Activated CD8-positive, alpha-beta T cell treated with anti-CD3 and anti-CD28 coated beads, Interleukin-2, amount 10 ng/mL, durations not matched to agents 7 days and 5 days (primary cell): ENCODE measurements around the gene CEP112. TPM values are rescaled to one million over a fixed set of nuclear protein-coding genes. Genes with fewer than 3 reads are reported as not detected.
"Not testable (repeated sequence)": the region's sequence is repeated elsewhere in the genome, so short reads cannot be mapped to it uniquely, and the experiment has no call there.

Source experiments
- ATAC-seq: fragments of 150-1000 bp; cut with Tn5 transposase; one replicate; pipeline ENCODE4 v1.10.0; 2021; ENCODE audit warnings: moderate library complexity
- CTCF ChIA-PET: fragments of 350-600 bp; sonication (Branson Sonifier 250); formaldehyde crosslinking; loops from one replicate; lab custom pipeline; 2021; ENCODE audit warnings: antibody characterized with exemption; lab: Charles Lee
- POLR2A ChIA-PET: fragments of 350-600 bp; sonication (Branson Sonifier 250); formaldehyde crosslinking; loops from one replicate; lab custom pipeline; 2021; ENCODE audit warnings: antibody characterized with exemption; lab: Charles Lee
- DNase-seq: peaks from one replicate; pipeline ENCODE4 v3.0.0-alpha.2; 2020
- H3K27ac Mint-ChIP-seq: one replicate; pipeline ENCODE4 v1.8.0; 2021; ENCODE audit warnings: mild to moderate bottlenecking, mixed read lengths
- H3K27me3 Mint-ChIP-seq: one replicate; pipeline ENCODE4 v1.8.0; 2021; ENCODE audit warnings: low read depth, mixed read lengths
- H3K36me3 Mint-ChIP-seq: one replicate; pipeline ENCODE4 v1.8.0; 2021; ENCODE audit warnings: low read depth, mixed read lengths
- H3K4me1 Mint-ChIP-seq: one replicate; pipeline ENCODE4 v1.8.0; 2021; ENCODE audit warnings: low read depth, mixed read lengths
- H3K4me3 Mint-ChIP-seq: one replicate; pipeline ENCODE4 v1.8.0; 2021; ENCODE audit warnings: mild to moderate bottlenecking, mixed read lengths
- H3K9me3 Mint-ChIP-seq: one replicate; pipeline ENCODE4 v1.8.0; 2022; ENCODE audit warnings: mixed read lengths; ENCODE audit not compliant: insufficient read depth
- total RNA-seq, 2 experiments: library from RNA; stranded (reverse); gene quantifications; one replicate each; pipeline ENCODE4 v1.2.3, GENCODE V29; 2021

CEP112 gene
- total RNA-seq, 2 experiments from 2014 or later = 2.3 to 2.7 TPM

- Mint-ChIP-seq H3K36me3 (no peaks in the 10 kb centered on the region), H3K4me1 (no peaks in the 10 kb centered on the region), H3K27ac (no peak overlapping the region), H3K27me3 (peaks cover 12% of the 10 kb centered on the region), H3K9me3 (no peaks in the 10 kb centered on the region), H3K4me3 (no peak overlapping the region)
- ATAC-seq = no peak
- POLR2A ChIA-PET = no interaction called here
- CTCF ChIA-PET = no interaction called here
- no peak for DNase-seq
These were observed 19.2 kb downstream of the CEP112 start for GRCh38 chr17:66172691-66173223.

GRCh38 chr17:66172144-66172543, 19.8 kb downstream of the CEP112 start:
- no peaks in the 10 kb centered on the region for H3K4me1 Mint-ChIP-seq
- H3K4me3 Mint-ChIP-seq = no peak overlapping the region
- ChIA-PET POLR2A (no interaction called here), CTCF (no interaction called here)
- no peaks in the 10 kb centered on the region for H3K36me3 Mint-ChIP-seq
- no peaks in the 10 kb centered on the region for H3K9me3 Mint-ChIP-seq
- DNase-seq (no peak), ATAC-seq (no peak)
- no peak overlapping the region for H3K27ac Mint-ChIP-seq
- peaks cover 9% of the 10 kb centered on the region for H3K27me3 Mint-ChIP-seq

GRCh38 chr17:66171692-66172091, 20.2 kb downstream of the CEP112 start:
- DNase-seq (no peak), ATAC-seq (no peak)
- Mint-ChIP-seq H3K27ac (no peak overlapping the region), H3K9me3 (no peaks in the 10 kb centered on the region), H3K4me3 (no peak overlapping the region), H3K4me1 (no peaks in the 10 kb centered on the region), H3K27me3 (peaks cover 9% of the 10 kb centered on the region), H3K36me3 (no peaks in the 10 kb centered on the region)
- ChIA-PET POLR2A (no interaction called here), CTCF (no interaction called here)

- H3K4me3 Mint-ChIP-seq = no peak overlapping the region
- ATAC-seq = no peak
- POLR2A ChIA-PET = no interaction called here
These were observed 20.8 kb downstream of the CEP112 start for GRCh38 chr17:66171172-66171571.

GRCh38 chr17:66169839-66170238, 22.1 kb downstream of the CEP112 start:
- no peak for DNase-seq
- ChIA-PET CTCF (no interaction called here), POLR2A (no interaction called here)
- no peaks in the 10 kb centered on the region for H3K9me3 Mint-ChIP-seq
- peaks cover 6% of the 10 kb centered on the region for H3K27me3 Mint-ChIP-seq
- no peaks in the 10 kb centered on the region for H3K36me3 Mint-ChIP-seq
- ATAC-seq = no peak
- no peak overlapping the region for H3K27ac Mint-ChIP-seq
- H3K4me1 Mint-ChIP-seq = no peaks in the 10 kb centered on the region
- H3K4me3 Mint-ChIP-seq = no peak overlapping the region

More at GRCh38 chr17:66171172-66171571, 20.8 kb downstream of the CEP112 start:
- H3K4me1 Mint-ChIP-seq = no peaks in the 10 kb centered on the region
- no peaks in the 10 kb centered on the region for H3K9me3 Mint-ChIP-seq
- DNase-seq = no peak
- H3K36me3 Mint-ChIP-seq = no peaks in the 10 kb centered on the region
- H3K27ac Mint-ChIP-seq = no peak overlapping the region
- H3K27me3 Mint-ChIP-seq = peaks cover 9% of the 10 kb centered on the region
- CTCF ChIA-PET = no interaction called here

GRCh38 chr17:66167189-66167815, 24.6 kb downstream of the CEP112 start:
- H3K27ac Mint-ChIP-seq = no peak overlapping the region
- no peak for DNase-seq
- POLR2A ChIA-PET = no interaction called here
- H3K9me3 Mint-ChIP-seq = no peaks in the 10 kb centered on the region
- CTCF ChIA-PET = interaction anchor here (1.1 to 1.3 kb wide), 2 partner anchors 16 to 873 kb away, joined by 5 read pairs; no protein-coding TSS in a partner anchor
- no peaks in the 10 kb centered on the region for H3K4me1 Mint-ChIP-seq
- H3K4me3 Mint-ChIP-seq = no peak overlapping the region
- H3K36me3 Mint-ChIP-seq = no peaks in the 10 kb centered on the region
- H3K27me3 Mint-ChIP-seq = peaks cover 2% of the 10 kb centered on the region
- no peak for ATAC-seq

- no peak for ATAC-seq
- CTCF ChIA-PET = interaction anchor here (0.7 to 4.5 kb wide), 9 partner anchors 16 to 936 kb away, joined by 3 to 32 read pairs (median 3); no protein-coding TSS in a partner anchor
- POLR2A ChIA-PET = no interaction called here
- peaks cover 4% of the 10 kb centered on the region for H3K27me3 Mint-ChIP-seq
- no peak overlapping the region for H3K4me3 Mint-ChIP-seq
- no peak overlapping the region for H3K27ac Mint-ChIP-seq
- no peaks in the 10 kb centered on the region for H3K9me3 Mint-ChIP-seq
- DNase-seq = peak; percentile 37
- no peaks in the 10 kb centered on the region for H3K4me1 Mint-ChIP-seq
- no peaks in the 10 kb centered on the region for H3K36me3 Mint-ChIP-seq
These were observed 26.3 kb downstream of the CEP112 start for GRCh38 chr17:66165537-66166123.

GRCh38 chr17:66155055-66155454, 36.9 kb downstream of the CEP112 start:
- H3K9me3 Mint-ChIP-seq, CTCF ChIA-PET, H3K36me3 Mint-ChIP-seq, H3K4me1 Mint-ChIP-seq, DNase-seq, H3K27ac Mint-ChIP-seq, ATAC-seq, H3K4me3 Mint-ChIP-seq, H3K27me3 Mint-ChIP-seq: not testable (repeated sequence)
- POLR2A ChIA-PET = interaction anchor here (1.2 kb wide), 1 partner anchor 9 kb away, joined by 3 read pairs; no protein-coding TSS in a partner anchor

- ChIA-PET POLR2A (no interaction called here), CTCF (no interaction called here)
- ATAC-seq = no peak
- Mint-ChIP-seq H3K4me3 (no peak overlapping the region), H3K36me3 (no peaks in the 10 kb centered on the region), H3K27ac (no peak overlapping the region), H3K9me3 (no peaks in the 10 kb centered on the region), H3K4me1 (peaks cover 8% of the 10 kb centered on the region), H3K27me3 (no peaks in the 10 kb centered on the region)
- DNase-seq = no peak
These were observed 39.2 kb downstream of the CEP112 start for GRCh38 chr17:66152756-66153155.

GRCh38 chr17:66150708-66151107, 41.2 kb downstream of the CEP112 start:
- Mint-ChIP-seq H3K4me3 (no peak overlapping the region), H3K4me1 (peaks cover 8% of the 10 kb centered on the region), H3K27ac (no peak overlapping the region), H3K9me3 (no peaks in the 10 kb centered on the region), H3K36me3 (no peaks in the 10 kb centered on the region), H3K27me3 (peaks cover 7% of the 10 kb centered on the region)
- ATAC-seq (no peak), DNase-seq (no peak)
- CTCF ChIA-PET = interaction anchor here (1.2 to 1.6 kb wide), 3 partner anchors 14 to 856 kb away, joined by 4 to 5 read pairs (median 5); no protein-coding TSS in a partner anchor
- POLR2A ChIA-PET = interaction anchor here (0.6 kb wide), 1 partner anchor 74 kb away, joined by 4 read pairs; no protein-coding TSS in a partner anchor

GRCh38 chr17:66149562-66149961, 42.4 kb downstream of the CEP112 start:
- no peak overlapping the region for H3K27ac Mint-ChIP-seq
- peaks cover 8% of the 10 kb centered on the region for H3K4me1 Mint-ChIP-seq
- peaks cover 11% of the 10 kb centered on the region for H3K27me3 Mint-ChIP-seq
- POLR2A ChIA-PET = no interaction called here
- no peaks in the 10 kb centered on the region for H3K36me3 Mint-ChIP-seq
- no peak for ATAC-seq
- no peaks in the 10 kb centered on the region for H3K9me3 Mint-ChIP-seq
- CTCF ChIA-PET = interaction anchor here (1.0 kb wide), 1 partner anchor 16 kb away, joined by 3 read pairs; no protein-coding TSS in a partner anchor
- no peak overlapping the region for H3K4me3 Mint-ChIP-seq
- no peak for DNase-seq

GRCh38 chr17:66146394-66146793, 45.5 kb downstream of the CEP112 start:
- CTCF ChIA-PET = no interaction called here
- ATAC-seq (no peak), DNase-seq (no peak)
- Mint-ChIP-seq H3K36me3 (no peaks in the 10 kb centered on the region), H3K4me3 (no peak overlapping the region), H3K9me3 (no peaks in the 10 kb centered on the region), H3K27ac (no peak overlapping the region), H3K27me3 (peaks cover 19% of the 10 kb centered on the region), H3K4me1 (peaks cover 8% of the 10 kb centered on the region)
- POLR2A ChIA-PET = no interaction called here
